Measurements from ENCODE around the gene PRTFDC1. TPM values are rescaled to one million over a fixed set of nuclear protein-coding genes. Genes with fewer than 3 reads are reported as not detected.
"Not testable (repeated sequence)": the region's sequence is repeated elsewhere in the genome, so short reads cannot be mapped to it uniquely, and the experiment has no call there.

Gene PRTFDC1
- total RNA-seq, 1 experiment from 2014 or later = 15.8 TPM

DNA sequence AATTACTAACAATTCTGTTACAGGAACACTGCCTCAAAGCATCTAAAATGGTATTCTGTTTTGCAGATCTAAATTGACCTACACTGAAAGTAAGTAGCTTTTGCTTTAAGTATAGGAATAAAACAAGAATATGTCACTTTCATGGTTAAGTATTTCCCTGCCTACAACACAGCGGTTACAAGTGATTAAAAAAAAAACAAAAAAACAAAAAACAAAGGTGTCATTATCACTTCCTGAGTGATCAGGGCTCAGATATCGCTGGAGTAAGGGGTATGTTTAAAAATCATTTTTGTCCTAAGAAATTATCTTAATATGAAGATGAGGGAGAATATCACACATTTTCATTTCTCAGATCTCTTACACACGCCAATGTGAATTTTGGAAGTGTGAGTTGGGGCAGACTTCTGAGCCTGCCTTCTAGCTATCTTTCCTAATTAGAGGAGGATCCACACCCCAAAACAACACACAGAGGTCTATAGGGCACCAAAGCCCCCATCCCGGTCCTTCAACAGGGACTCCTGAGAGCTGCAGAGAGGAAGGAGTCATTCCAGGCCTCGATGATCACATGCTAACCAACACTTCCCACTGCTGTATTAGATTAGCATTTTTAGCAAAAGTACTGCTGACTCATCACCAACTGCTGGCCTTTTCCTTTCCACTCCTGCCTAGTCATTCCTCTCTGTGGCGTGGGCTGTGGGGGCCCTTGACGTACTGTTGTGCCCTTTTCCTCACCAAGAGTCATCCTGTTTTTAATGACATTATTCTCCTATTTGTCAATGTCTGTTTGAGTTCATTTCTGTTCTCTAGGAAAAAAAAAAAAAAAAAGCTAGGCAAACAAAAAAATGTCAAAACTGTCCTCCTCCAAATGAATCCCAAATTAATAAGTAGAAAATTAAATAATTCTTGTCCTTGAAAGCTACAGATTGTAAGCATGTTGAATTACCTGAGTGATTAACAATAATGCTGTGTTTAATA lies 31.2 kb downstream of the PRTFDC1 start:
- intact Hi-C loops (cut with micrococcal nuclease; ENCODE audit: unreplicated experiment) = no loop called here
- no peak overlapping the region for H2AFZ ChIP-seq

DNA sequence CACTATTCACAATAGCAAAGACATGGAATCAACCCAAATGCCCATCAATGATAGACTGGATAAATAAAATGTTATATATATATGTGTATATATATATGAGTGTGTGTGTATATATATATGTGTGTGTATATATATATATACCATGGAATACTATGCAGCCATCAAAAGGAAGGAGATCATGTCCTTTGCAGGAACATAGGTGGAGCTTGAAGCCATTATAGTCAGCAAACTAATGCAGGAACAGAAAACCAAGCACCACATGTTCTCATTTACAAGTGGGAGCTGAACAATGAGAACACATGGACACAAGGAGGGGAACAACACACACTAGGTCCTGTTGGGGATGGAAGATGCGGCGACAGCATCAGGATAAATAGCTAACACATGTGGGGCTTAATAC lies 32.2 kb downstream of the PRTFDC1 start:
- DNase-seq; H2AFZ ChIP-seq; H3K4me3 ChIP-seq; H4K20me1 ChIP-seq (ENCODE audit: insufficient read depth); H3K27ac ChIP-seq; H3K4me2 ChIP-seq; H3K36me3 ChIP-seq (ENCODE audit: low read depth); BruUV-seq (replicated peaks); H3F3A ChIP-seq (ENCODE audit: insufficient read depth, low read depth); H3K27me3 ChIP-seq (ENCODE audit: insufficient read depth, low read depth); intact Hi-C loops (cut with micrococcal nuclease; ENCODE audit: unreplicated experiment); H3K79me2 ChIP-seq (ENCODE audit: low read depth); H3K9me2 ChIP-seq (ENCODE audit: insufficient read depth); H3K9me3 ChIP-seq (ENCODE audit: insufficient read depth, low read depth): not testable (repeated sequence)
- ChIA-PET CTCF (interaction anchor here (0.6 kb wide), 1 partner anchor 160 kb away, joined by 4 read pairs; no protein-coding TSS in a partner anchor), POLR2A (ENCODE audit: unreplicated experiment) (interaction anchor here (0.6 kb wide), 1 partner anchor 346 kb away, joined by 5 read pairs; no protein-coding TSS in a partner anchor)
- peaks cover 12% of the 10 kb centered on the region; the same call in 1 of the 2 replicates for H3K4me1 ChIP-seq (replicated peaks; ENCODE audit: insufficient read depth)

More for the DNA sequence above, 31.2 kb downstream of the PRTFDC1 start:
- no peaks in the 10 kb centered on the region for H3K9me2 ChIP-seq (ENCODE audit: insufficient read depth)
- ChIA-PET CTCF (interaction anchor here (0.6 kb wide), 2 partner anchors 159 to 281 kb away, joined by 4 to 6 read pairs; no protein-coding TSS in a partner anchor), POLR2A (ENCODE audit: unreplicated experiment) (no interaction called here)
- H3K4me3 ChIP-seq = no peak overlapping the region
- BruUV-seq (replicated peaks) = no TSS peak
- H4K20me1 ChIP-seq (ENCODE audit: insufficient read depth) = no peaks in the 10 kb centered on the region
- H3K27ac ChIP-seq = peak overlapping the region; percentile 31
- no peaks in the 10 kb centered on the region for H3K27me3 ChIP-seq (ENCODE audit: insufficient read depth, low read depth)
- no peaks in the 10 kb centered on the region for H3F3A ChIP-seq (ENCODE audit: insufficient read depth, low read depth)
- TF ChIP-seq EZH2 (IDR thresholded peaks at IDR 0.05; ENCODE audit: low read depth) = no peak
- TF ChIP-seq, protein P1, sequence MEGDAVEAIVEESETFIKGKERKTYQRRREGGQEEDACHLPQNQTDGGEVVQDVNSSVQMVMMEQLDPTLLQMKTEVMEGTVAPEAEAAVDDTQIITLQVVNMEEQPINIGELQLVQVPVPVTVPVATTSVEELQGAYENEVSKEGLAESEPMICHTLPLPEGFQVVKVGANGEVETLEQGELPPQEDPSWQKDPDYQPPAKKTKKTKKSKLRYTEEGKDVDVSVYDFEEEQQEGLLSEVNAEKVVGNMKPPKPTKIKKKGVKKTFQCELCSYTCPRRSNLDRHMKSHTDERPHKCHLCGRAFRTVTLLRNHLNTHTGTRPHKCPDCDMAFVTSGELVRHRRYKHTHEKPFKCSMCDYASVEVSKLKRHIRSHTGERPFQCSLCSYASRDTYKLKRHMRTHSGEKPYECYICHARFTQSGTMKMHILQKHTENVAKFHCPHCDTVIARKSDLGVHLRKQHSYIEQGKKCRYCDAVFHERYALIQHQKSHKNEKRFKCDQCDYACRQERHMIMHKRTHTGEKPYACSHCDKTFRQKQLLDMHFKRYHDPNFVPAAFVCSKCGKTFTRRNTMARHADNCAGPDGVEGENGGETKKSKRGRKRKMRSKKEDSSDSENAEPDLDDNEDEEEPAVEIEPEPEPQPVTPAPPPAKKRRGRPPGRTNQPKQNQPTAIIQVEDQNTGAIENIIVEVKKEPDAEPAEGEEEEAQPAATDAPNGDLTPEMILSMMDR (conservative IDR thresholded peaks at IDR 0.05) = no peak
- H3K9me3 ChIP-seq (ENCODE audit: insufficient read depth, low read depth) = 0 out of 2 replicates have a peak, but pooled peaks cover 5% of the 10 kb centered on the region
- peak overlapping the region; percentile 19; the same call in 1 of the 2 replicates for H3K4me2 ChIP-seq
- DNase-seq = no peak
- no peaks in the 10 kb centered on the region for H3K79me2 ChIP-seq (ENCODE audit: low read depth)
- peaks cover 12% of the 10 kb centered on the region; the same call in 1 of the 2 replicates for H3K4me1 ChIP-seq (replicated peaks; ENCODE audit: insufficient read depth)
- no peaks in the 10 kb centered on the region for H3K36me3 ChIP-seq (ENCODE audit: low read depth)

DNA sequence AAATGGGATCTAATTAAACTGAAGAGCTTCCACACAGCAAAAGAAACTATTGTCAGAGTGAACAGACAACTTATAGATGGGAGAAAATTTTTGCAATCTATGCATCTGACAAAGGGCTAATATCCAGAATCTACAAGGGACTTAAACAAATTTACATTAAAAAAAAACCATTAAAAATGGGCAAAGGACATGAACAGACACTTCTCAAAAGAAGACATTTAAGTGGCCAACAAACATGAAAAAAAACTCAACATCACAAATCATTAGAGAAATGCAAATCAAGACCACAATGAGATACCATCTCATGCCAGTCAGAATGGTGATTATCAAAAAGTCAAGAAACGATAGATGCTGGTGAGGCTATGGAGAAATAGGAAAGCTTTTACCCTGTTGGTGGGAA lies 32.8 kb downstream of the PRTFDC1 start:
- H2AFZ ChIP-seq; DNase-seq; H3K27me3 ChIP-seq (ENCODE audit: insufficient read depth, low read depth); H3K9me3 ChIP-seq (ENCODE audit: insufficient read depth, low read depth); H4K20me1 ChIP-seq (ENCODE audit: insufficient read depth); H3K27ac ChIP-seq; BruUV-seq (replicated peaks); H3K9me2 ChIP-seq (ENCODE audit: insufficient read depth); CTCF ChIA-PET; intact Hi-C loops (cut with micrococcal nuclease; ENCODE audit: unreplicated experiment); H3K36me3 ChIP-seq (ENCODE audit: low read depth); H3K4me2 ChIP-seq; H3K4me3 ChIP-seq; H3F3A ChIP-seq (ENCODE audit: insufficient read depth, low read depth); H3K79me2 ChIP-seq (ENCODE audit: low read depth): not testable (repeated sequence)
- peaks cover 12% of the 10 kb centered on the region; the same call in 1 of the 2 replicates for H3K4me1 ChIP-seq (replicated peaks; ENCODE audit: insufficient read depth)
- POLR2A ChIA-PET (ENCODE audit: unreplicated experiment) = interaction anchor here (0.6 kb wide), 1 partner anchor 347 kb away, joined by 5 read pairs; no protein-coding TSS in a partner anchor

DNA sequence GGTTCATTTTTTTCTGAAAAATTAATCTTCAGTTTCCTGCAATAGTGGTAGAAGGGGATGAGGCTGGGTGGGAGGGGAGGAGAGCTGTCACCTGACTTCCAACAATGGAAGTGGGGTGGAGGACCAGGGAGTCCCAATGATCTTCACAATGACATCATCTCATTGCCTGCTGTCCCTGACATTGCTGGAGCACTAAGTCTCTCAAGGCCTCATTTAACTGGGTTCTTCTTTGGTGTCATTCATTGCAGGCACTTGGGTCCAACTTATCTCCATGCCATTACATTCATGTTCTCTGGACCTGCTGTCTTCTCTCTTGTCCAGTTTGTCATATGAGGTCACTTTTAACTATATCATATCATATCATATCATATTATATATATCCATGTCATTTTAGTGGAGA lies 34.4 kb downstream of the PRTFDC1 start:
- H4K20me1 ChIP-seq (ENCODE audit: insufficient read depth) = no peaks in the 10 kb centered on the region
- no peak for DNase-seq
- H3F3A ChIP-seq (ENCODE audit: insufficient read depth, low read depth) = no peaks in the 10 kb centered on the region
- ChIA-PET CTCF (no interaction called here), POLR2A (ENCODE audit: unreplicated experiment) (no interaction called here)
- intact Hi-C loops (cut with micrococcal nuclease; ENCODE audit: unreplicated experiment) = no loop called here
- H2AFZ ChIP-seq = no peak overlapping the region
- no TSS peak for BruUV-seq (replicated peaks)
- no peak overlapping the region for H3K27ac ChIP-seq
- H3K79me2 ChIP-seq (ENCODE audit: low read depth) = no peaks in the 10 kb centered on the region
- no peaks in the 10 kb centered on the region for H3K9me2 ChIP-seq (ENCODE audit: insufficient read depth)
- peaks cover 12% of the 10 kb centered on the region; the same call in 1 of the 2 replicates for H3K4me1 ChIP-seq (replicated peaks; ENCODE audit: insufficient read depth)
- no peak overlapping the region for H3K4me3 ChIP-seq
- no peaks in the 10 kb centered on the region for H3K36me3 ChIP-seq (ENCODE audit: low read depth)
- H3K4me2 ChIP-seq = no peak overlapping the region
- no peaks in the 10 kb centered on the region for H3K27me3 ChIP-seq (ENCODE audit: insufficient read depth, low read depth)
- TF ChIP-seq, protein P1 (conservative IDR thresholded peaks at IDR 0.05) = no peak
- no peak for TF ChIP-seq EZH2 (IDR thresholded peaks at IDR 0.05; ENCODE audit: low read depth)
- H3K9me3 ChIP-seq (ENCODE audit: insufficient read depth, low read depth) = 0 out of 2 replicates have a peak, but pooled peaks cover 5% of the 10 kb centered on the region
